GM23248 (cell line): ENCODE data around the gene TCEA2. TPM values are rescaled to one million over a fixed set of nuclear protein-coding genes. Genes with fewer than 3 reads are reported as not detected.

Experiments
- DNase-seq: peaks from one replicate; pipeline ENCODE4 v3.0.0-alpha.2; 2015
- H2AFZ ChIP-seq: fragments of 200-600 bp; sonication (generic); 2 replicates; pipeline ENCODE4 v1.6.1; 2016; ENCODE audit warnings: antibody characterized with exemption
- H3F3A ChIP-seq: fragments of 200-600 bp; sonication (generic); 2 replicates; pipeline ENCODE4 v1.6.1; 2016; ENCODE audit warnings: mild to moderate bottlenecking, antibody characterized with exemption, mixed run types; ENCODE audit not compliant: insufficient read depth
- H3K27ac ChIP-seq: fragments of 200-600 bp; sonication (generic); 2 replicates; pipeline ENCODE4 v1.5.1; 2016; ENCODE audit warnings: mild to moderate bottlenecking
- H3K27me3 ChIP-seq: fragments of 200-600 bp; sonication (generic); replicated peaks from 2 replicates; pipeline ENCODE4 v1.6.1; 2016; ENCODE audit warnings: mild to moderate bottlenecking; ENCODE audit not compliant: insufficient read depth
- H3K36me3 ChIP-seq: fragments of 200-600 bp; sonication (generic); 2 replicates; pipeline ENCODE4 v1.6.1; 2016; ENCODE audit warnings: low read depth, mild to moderate bottlenecking
- H3K4me1 ChIP-seq: fragments of 200-600 bp; sonication (generic); 2 replicates; pipeline ENCODE4 v1.6.1; 2016; ENCODE audit warnings: mild to moderate bottlenecking; ENCODE audit not compliant: insufficient read depth
- H3K4me2 ChIP-seq: fragments of 200-600 bp; sonication (generic); one replicate; pipeline ENCODE4 v1.6.1; 2016; ENCODE audit warnings: mild to moderate bottlenecking; ENCODE audit not compliant: unreplicated experiment
- H3K4me3 ChIP-seq: fragments of 200-600 bp; sonication (generic); 2 replicates; pipeline ENCODE4 v1.5.1; 2016; ENCODE audit warnings: mild to moderate bottlenecking
- H3K79me2 ChIP-seq: fragments of 200-600 bp; sonication (generic); 2 replicates; pipeline ENCODE4 v1.6.1; 2016; ENCODE audit warnings: mild to moderate bottlenecking; ENCODE audit not compliant: insufficient read depth
- H3K9ac ChIP-seq: fragments of 200-600 bp; sonication (generic); 2 replicates; pipeline ENCODE4 v1.6.1; 2016; ENCODE audit warnings: mild to moderate bottlenecking
- H3K9me2 ChIP-seq: fragments of 200-600 bp; sonication (generic); 2 replicates; pipeline ENCODE4 v1.6.1; 2016; ENCODE audit warnings: mixed run types, mild to moderate bottlenecking, moderate library complexity; ENCODE audit not compliant: insufficient read depth
- H3K9me3 ChIP-seq: fragments of 200-600 bp; sonication (generic); one replicate; pipeline ENCODE4 v1.6.1; 2017; ENCODE audit warnings: low read depth
- H4K20me1 ChIP-seq: fragments of 200-600 bp; sonication (generic); 2 replicates; pipeline ENCODE4 v1.6.0; 2016; ENCODE audit not compliant: insufficient read depth
- EZH2 ChIP-seq: fragments of 200-600 bp; sonication (generic); IDR thresholded peaks from 2 replicates; pipeline ENCODE4 v1.6.1; 2018; ENCODE audit warnings: antibody characterized with exemption, mild to moderate bottlenecking; ENCODE audit not compliant: insufficient read depth, poor library complexity, severe bottlenecking
- EZH2phosphoT487 ChIP-seq: fragments of 200-600 bp; sonication (generic); IDR thresholded peaks from 2 replicates; pipeline ENCODE4 v1.6.1; 2018; ENCODE audit warnings: antibody characterized with exemption, moderate library complexity, mild to moderate bottlenecking, low read depth; ENCODE audit not compliant: insufficient read depth
- WGBS, 2 experiments: methylation state at CpG; one replicate each; pipeline ENCODE4 v1.1.6; 2015 to 2017; ENCODE audit warnings: low lambda C conversion rate in 2 of 2, low coverage in 1 of 2; ENCODE audit errors: missing lambda C conversion rate in 2 of 2; 5-methylcytosine and 5-hydroxymethylcytosine counted together
- in situ Hi-C: fragments of 300-500 bp; cut with MboI; formaldehyde crosslinking; loops from 2 replicates; pipeline ENCODE4 v1.15.0; 2020
- polyA plus RNA-seq: library from polyadenylated mRNA; unstranded; fragments of >200 nt; fragmentation: Nextera tagmentation; extraction: Ambion mirVana; gene quantifications from 2 replicates; pipeline ENCODE4 v1.2.1, GENCODE V29; 2016
- total RNA-seq: library from RNA; depleted of rRNA; stranded (reverse); fragments of >200 nt; shearing (Covaris generic); gene quantifications from 2 replicates; pipeline ENCODE4 v1.2.3, GENCODE V29; 2014

The TCEA2 gene
- total and polyA plus RNA-seq, 2 experiments from 2014 or later, result 34.3 to 70.7 TPM

- DNase-seq, result no peak
- no peaks in the 10 kb centered on the region for H3K79me2 ChIP-seq
- H3K36me3 ChIP-seq, result no peaks in the 10 kb centered on the region
- no peak for TF ChIP-seq EZH2phosphoT487
- no peak for TF ChIP-seq EZH2
- no peaks in the 10 kb centered on the region for H3K4me1 ChIP-seq
- no peaks in the 10 kb centered on the region for H3F3A ChIP-seq
- H4K20me1 ChIP-seq, result no peaks in the 10 kb centered on the region
- 63 to 65% methylated on average over 9 of the region's 9 CpGs for WGBS, 2 experiments
- no peaks in the 10 kb centered on the region for H3K9me2 ChIP-seq
- no peaks in the 10 kb centered on the region for H3K9me3 ChIP-seq
- H3K9ac ChIP-seq, result no peak overlapping the region
- no peak overlapping the region for H3K4me3 ChIP-seq
- H3K27me3 ChIP-seq, result peaks cover 35% of the 10 kb centered on the region
- no peak overlapping the region for H3K4me2 ChIP-seq
- no peak overlapping the region for H2AFZ ChIP-seq
- in situ Hi-C loops, result no loop called here
- H3K27ac ChIP-seq, result no peak overlapping the region
Observed at GRCh38 chr20:64100946-64101688, 38.1 kb downstream of the TCEA2 start.

GRCh38 chr20:64101731-64102621, 39.0 kb downstream of the TCEA2 start:
- no peak overlapping the region for H3K27ac ChIP-seq
- no peaks in the 10 kb centered on the region for H3F3A ChIP-seq
- no peaks in the 10 kb centered on the region for H3K9me2 ChIP-seq
- no peaks in the 10 kb centered on the region for H4K20me1 ChIP-seq
- H3K9me3 ChIP-seq, result no peaks in the 10 kb centered on the region
- in situ Hi-C loops, result no loop called here
- H3K27me3 ChIP-seq, result peaks cover 35% of the 10 kb centered on the region
- 7 to 26% methylated on average over 8 to 37 of the region's 64 CpGs for WGBS, 2 experiments
- H3K4me3 ChIP-seq, result no peak overlapping the region
- DNase-seq, result peak; percentile 39
- no peaks in the 10 kb centered on the region for H3K4me1 ChIP-seq
- no peak overlapping the region for H2AFZ ChIP-seq
- no peak for TF ChIP-seq EZH2phosphoT487
- TF ChIP-seq EZH2, result peak; percentile 55
- no peaks in the 10 kb centered on the region for H3K79me2 ChIP-seq
- no peaks in the 10 kb centered on the region for H3K36me3 ChIP-seq
- H3K9ac ChIP-seq, result no peak overlapping the region
- no peak overlapping the region for H3K4me2 ChIP-seq

GRCh38 chr20:64102647-64103354, 39.8 kb downstream of the TCEA2 start:
- Histone ChIP-seq H3K4me2 (no peak overlapping the region), H3K4me1 (no peaks in the 10 kb centered on the region), H3K9me2 (no peaks in the 10 kb centered on the region), H3K36me3 (no peaks in the 10 kb centered on the region), H3K79me2 (no peaks in the 10 kb centered on the region), H3K4me3 (no peak overlapping the region), H2AFZ (no peak overlapping the region), H3K9me3 (no peaks in the 10 kb centered on the region), H3K9ac (no peak overlapping the region), H4K20me1 (no peaks in the 10 kb centered on the region), H3K27ac (no peak overlapping the region), H3K27me3 (peaks cover 35% of the 10 kb centered on the region), H3F3A (no peaks in the 10 kb centered on the region)
- DNase-seq, result no peak
- TF ChIP-seq EZH2phosphoT487 (no peak), EZH2 (peak; percentile 42)
- 19 to 24% methylated on average over 22 to 30 of the region's 30 CpGs for WGBS, 2 experiments
- in situ Hi-C loops, result no loop called here
